Eye (tissue), 1 donor: ENCODE measurements around the gene FABP1.

Source experiments
- DNase-seq: peaks from one replicate; pipeline ENCODE4 v3.0.0-alpha.2; 2015

FABP1 gene

DNA sequence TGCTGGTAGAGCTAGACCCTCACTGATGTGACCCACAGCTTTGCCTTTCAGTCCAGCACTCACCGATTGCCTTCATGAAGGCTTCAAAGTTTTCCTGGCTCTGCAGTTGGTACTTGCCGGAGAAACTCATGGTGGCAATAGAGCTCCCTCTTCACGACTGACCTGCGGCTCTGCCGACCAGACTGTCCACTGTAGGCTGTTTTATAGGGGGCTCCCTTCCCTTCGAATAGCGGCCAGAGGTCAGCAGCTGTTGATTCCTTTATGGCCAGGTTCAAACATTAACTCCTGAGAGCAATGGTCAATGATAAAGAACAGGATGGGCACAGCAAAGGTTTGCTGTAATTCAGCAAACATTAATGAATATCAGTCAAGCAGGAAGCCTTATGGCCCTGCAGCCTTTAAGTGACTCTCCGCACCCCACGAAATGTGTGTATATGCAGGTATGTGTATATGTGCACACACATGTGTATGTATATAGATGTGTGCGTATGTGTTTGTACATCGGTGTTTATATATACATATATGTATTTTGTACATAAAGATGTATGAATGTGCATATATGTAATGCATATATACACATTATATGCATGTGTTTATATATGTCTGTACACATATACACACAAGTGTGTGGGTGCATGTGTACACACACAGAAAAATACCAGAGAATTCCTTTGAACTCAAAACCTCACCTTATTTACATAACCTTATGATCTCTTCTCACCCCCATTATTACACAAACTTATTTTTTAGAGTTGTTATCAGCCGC lies at the start of gene FABP1:
TSS of gene FABP1 (minus strand) at position 175 of the 766 bp plus-strand sequence. CDS start at position 130, 45 bp downstream.
- no peak for DNase-seq

DNA sequence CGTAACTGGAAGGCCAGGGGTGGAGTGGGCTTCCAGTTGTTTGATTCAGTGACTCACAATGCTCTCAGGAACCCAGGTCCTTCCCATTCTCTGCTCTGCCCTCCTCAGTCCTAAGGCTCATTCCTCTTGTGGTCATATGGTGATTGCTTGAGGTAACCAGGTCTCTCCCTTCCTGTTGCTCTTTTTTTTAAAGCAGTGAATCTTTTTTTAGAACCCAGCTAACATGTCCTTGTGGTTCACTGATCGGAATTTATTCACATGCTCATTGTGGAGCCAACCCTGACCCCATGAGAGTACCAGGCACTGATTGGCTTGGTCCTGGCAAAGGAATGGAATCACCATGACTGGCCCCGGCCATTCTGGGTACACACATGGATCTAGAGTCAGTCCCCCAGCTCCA lies 49.7 kb upstream of the FABP1 start:
- DNase-seq = no peak

DNA sequence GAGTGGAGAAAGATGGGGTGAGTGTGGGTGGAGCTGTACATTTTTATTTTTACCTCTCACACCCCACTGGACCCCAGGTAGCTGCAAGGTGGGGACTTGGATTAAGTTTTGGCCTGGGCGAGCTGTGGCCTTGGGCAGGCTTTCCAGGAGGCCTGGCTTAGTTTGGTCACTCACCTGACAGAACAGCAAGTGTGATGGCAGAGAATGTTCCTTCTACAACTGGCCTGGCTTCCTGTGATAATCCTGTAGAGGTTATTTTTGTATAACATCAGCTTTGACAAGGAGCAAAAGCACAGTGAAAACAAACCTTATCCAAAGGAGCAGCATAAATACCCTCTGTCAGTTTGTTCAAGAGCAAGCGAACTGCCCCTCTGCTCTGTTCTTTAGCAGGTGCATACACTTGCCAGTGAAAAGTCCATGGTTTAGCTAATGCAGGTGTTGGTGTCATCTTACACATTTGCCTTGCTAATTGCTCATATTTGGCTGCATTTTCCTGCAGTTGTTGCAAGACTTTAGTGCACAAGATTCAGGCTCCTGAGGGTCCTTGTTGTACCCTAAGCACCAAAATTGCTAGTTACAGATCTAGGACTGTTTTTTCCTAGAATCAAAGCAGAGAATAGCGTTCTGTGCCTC lies 48.6 kb upstream of the FABP1 start:
- DNase-seq = no peak

GRCh38 chr2:88172882-88173281 lies 45.0 kb upstream of the FABP1 start:
- no peak for DNase-seq

- no peak for DNase-seq
These were observed 44.1 kb upstream of the FABP1 start for GRCh38 chr2:88171966-88172365.

GRCh38 chr2:88170472-88170892 lies 42.6 kb upstream of the FABP1 start:
- DNase-seq = peak; percentile 85

DNA sequence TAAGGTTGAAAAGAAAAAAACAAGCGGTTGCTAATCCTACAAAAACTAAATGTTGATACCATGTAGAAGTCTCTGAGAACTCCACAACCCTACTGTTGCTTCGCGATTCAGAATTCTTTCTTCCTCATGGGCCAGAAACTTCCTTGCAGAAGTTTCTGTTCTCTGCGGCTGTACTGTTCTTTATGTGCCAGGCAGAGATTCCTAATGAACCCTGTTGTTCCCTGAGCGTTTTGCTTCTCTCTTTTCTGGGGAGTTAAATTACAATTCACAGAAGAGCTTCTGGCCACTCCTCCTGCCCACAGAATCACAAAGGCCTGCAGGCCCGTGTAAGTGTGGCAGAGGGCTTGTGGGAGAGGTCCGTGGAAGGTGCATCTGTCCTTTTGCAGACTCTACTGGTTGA lies 40.5 kb upstream of the FABP1 start:
- no peak for DNase-seq

- DNase-seq = no peak
These were observed 39.9 kb upstream of the FABP1 start for GRCh38 chr2:88167740-88168139.

DNA sequence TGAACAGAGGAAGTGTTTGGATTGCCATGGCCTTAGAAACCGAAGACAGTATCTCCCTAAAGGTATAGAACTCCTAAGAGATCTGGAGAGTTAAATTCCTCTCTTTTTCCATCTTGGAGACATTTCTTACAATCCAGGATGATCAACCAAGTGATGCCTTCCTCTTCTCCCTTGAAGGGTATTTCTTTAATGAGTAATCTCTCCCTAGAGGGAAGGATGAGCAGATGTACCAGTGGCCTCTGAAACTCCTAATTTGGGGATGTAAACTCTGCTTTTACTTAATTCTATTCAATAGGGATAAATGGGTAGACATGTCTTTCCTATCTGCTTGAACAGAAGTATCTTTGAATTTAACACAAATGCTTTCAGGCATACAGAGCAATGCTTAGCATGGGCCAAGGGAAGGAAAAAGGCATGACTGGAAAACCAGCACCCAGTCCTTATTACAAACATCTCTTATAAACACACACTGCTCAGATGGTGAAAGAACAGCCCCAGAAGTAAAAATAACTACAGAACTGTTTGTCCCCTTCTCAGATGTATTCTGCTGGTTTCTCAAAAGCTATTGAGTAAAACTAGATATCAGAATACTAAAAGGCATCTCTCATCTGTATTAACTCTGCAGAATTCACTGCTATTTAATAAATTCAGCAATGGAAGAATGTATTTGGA lies 37.6 kb upstream of the FABP1 start:
- DNase-seq = no peak

GRCh38 chr2:88161446-88162244 lies 33.8 kb upstream of the FABP1 start:
- no peak for DNase-seq

- no peak for DNase-seq
These were observed 32.7 kb upstream of the FABP1 start for GRCh38 chr2:88160517-88160916.

DNA sequence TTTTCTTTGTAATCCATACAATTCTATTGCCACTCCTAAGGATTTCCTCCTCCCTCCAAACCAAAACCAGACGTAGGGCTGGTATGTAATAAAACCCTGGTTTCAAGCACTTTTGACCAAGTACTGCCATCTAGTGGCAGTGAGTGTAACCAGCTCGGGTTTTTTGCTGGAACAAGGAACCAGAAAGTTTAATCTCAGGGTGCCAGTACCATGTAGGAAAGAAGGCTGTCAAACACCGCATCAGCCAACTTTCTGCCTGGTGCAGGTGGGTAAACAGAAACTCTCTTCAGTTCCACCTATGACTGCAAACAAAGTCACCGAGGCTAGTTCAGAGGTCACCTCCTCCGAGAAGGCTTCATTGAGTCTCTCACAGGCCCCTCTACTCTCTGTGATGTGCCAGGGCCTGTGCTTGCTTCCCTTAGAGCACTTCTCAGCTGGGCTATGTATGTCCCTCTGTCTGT lies 32.1 kb upstream of the FABP1 start:
- DNase-seq = peak; percentile 91

GRCh38 chr2:88159481-88159880 lies 31.6 kb upstream of the FABP1 start:
- no peak for DNase-seq

DNA sequence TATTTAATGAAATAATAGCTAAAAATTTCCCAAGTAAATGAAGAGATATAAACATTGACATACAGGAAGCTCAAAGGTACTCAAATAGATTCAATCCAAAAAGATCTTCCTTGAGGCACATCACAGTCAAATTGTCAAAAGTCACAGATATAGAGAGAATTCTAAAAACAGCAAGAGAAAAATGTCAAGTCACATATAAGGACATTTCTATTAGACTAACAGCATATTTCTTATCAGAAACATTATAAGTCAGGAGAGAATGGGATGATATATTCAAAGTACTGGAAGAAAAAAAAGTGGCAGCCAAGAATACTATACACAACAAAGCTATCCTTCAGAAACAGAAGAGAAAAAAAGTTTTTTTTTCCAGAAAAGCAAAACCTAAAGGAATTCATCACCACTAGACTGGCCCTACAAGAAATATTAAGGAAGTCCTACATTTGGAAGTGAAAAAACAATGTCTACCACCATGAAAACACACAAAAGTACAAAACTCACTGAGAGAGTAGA lies 21.1 kb upstream of the FABP1 start:
- no peak for DNase-seq

DNA sequence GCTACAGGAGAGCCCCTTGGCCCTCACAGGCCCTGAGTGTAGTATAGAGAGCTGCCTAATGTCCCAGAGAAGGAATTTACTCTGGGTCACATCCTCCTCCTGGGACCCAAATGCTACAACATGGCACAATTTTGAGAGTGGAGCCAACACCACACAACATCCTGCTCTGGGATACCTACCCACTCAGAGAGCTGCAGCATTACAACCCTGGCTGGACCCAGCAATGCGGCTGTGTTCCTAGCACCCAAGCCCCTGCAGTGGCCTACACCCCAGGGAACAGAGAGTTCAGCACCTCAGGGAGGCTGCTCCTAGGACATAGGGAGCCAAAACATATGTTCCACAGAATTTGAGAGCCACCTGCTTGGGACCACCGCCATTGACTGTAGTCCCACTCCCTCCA lies 19.3 kb upstream of the FABP1 start:
- no peak for DNase-seq

DNA sequence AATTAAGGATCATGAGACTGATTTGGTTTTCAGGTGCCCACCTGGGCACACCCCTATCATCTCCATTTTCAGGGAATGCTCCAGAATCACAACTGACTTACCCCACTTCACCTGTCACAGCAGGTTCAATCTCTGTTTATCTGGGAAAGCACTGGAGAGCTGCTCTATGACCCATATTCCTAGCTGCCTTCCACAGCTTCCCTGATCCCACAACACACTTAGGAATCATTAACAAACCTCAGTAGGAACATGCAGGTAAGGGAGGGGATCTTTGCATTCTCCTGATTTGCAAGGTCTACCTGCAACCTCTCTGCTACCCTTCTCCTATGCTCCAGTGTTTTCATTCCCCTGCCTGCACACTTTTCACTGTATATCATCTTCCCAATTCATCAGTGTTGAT lies 18.7 kb upstream of the FABP1 start:
- DNase-seq = no peak

GRCh38 chr2:88144914-88145497 lies 17.1 kb upstream of the FABP1 start:
- no peak for DNase-seq

DNA sequence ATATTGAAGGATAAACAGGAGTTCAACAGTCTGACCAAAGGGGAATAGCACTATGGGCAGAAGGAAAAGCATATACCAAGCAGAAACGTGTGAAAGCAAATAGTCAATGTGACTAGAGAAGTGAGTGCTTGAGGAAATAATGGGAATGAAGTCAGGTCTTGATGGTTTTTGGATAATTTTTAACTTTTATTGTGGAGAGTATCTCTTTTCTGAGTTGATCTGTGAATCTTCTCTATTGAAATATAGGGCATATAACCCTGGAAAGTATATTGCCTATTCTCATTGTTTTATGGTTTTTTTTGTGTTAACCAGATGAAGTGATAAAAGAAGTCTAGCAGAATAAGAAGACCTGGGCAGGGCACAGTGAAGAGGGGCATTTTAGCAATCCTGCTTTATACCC lies 16.4 kb upstream of the FABP1 start:
- no peak for DNase-seq

DNA sequence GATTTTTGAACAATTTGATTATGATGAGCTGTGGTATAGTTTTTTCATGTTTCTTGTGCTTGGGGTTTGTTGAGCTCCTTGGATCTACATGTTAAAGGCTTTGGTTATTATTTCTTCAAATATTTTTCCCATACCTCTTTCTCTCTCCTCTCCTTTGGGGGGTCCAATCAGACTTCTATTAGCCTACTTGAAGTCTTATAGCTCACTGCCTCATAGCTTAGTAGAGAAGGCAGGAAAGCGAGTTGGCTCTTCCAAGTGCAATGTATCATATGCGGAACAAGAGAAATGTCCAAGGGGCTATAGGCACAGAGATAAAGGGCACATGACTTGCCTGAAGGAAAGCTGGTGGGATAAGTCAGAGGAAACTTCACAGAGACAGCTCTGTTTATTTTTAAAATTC lies 14.1 kb upstream of the FABP1 start:
- DNase-seq = no peak

GRCh38 chr2:88139804-88140203 lies 11.9 kb upstream of the FABP1 start:
- no peak for DNase-seq

- no peak for DNase-seq
These were observed 11.4 kb upstream of the FABP1 start for GRCh38 chr2:88139203-88139702.

DNA sequence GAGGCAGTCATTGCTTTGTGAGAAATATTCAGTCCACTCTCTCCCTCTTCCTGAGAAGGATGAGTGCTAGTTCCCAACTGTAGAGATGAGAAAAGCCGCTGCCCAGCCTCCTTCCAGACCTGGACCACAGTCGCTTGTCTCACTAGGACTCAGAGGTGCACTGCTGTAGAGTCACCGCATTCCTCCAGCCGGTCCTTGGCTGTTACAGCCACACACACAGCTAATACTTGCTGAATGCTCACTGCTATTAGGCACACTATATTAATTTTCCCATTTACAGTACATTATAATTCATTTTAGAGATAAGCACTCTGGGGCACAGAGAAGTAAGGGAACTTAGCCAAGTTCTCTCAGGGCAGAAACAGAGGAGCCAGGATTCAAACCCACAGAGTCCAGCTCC lies 10.0 kb upstream of the FABP1 start:
- no peak for DNase-seq
